HepG2 (cell line): ENCODE data around the gene GLIS2. TPM values are rescaled to one million over a fixed set of nuclear protein-coding genes. Genes with fewer than 3 reads are reported as not detected.

Source experiments
- ATAC-seq: fragments of 200-7000 bp; cut with Tn5 transposase; 3 replicates; pipeline ENCODE4 v1.9.1; 2020; ENCODE audit warnings: mild to moderate bottlenecking, moderate library complexity
- BruUV-seq: library from RNA; stranded (reverse); fragments of 400-500 nt; replicated peaks from 2 replicates; lab custom pipeline; 2021; lab: Mats Ljungman, UMichigan
- CTCF ChIA-PET: fragments of 300-600 bp; formaldehyde crosslinking; extraction: SDS; loops from one replicate; lab custom pipeline; 2021; ENCODE audit warnings: low total read pairs, inconsistent platforms, low intra/inter-chr PET ratio; lab: Yijun Ruan, JAX
- POLR2A ChIA-PET: fragments of 350-600 bp; sonication (Branson Sonifier 250); formaldehyde crosslinking; loops from one replicate; lab custom pipeline; 2020; ENCODE audit warnings: antibody characterized with exemption, inconsistent platforms; lab: Yijun Ruan, JAX
- DNase-seq: peaks from one replicate; pipeline ENCODE4 v3.0.0-alpha.2; 2015; ENCODE audit warnings: low spot score
- FAIRE-seq: peaks from 3 replicates; lab custom pipeline; 2011; peaks lifted over from hg19 to GRCh38; lab: Jason Lieb, UNC
- H2AFZ ChIP-seq: one replicate; pipeline ENCODE4 v1.6.1; 2011; ENCODE audit warnings: low read length, inconsistent platforms
- H3K27ac ChIP-seq: fragments of 300-600 bp; 3 replicates; pipeline ENCODE4 v1.8.0; 2011; ENCODE audit warnings: mixed run types, mild to moderate bottlenecking, mixed read lengths, low read length, inconsistent platforms; ENCODE audit not compliant: insufficient read depth; ENCODE audit errors: extremely low read length
- H3K27me3 ChIP-seq, 2 experiments: fragments of 200-600 bp in 1 of 2; 2 replicates in 1 of 2; 3 replicates in 1 of 2; pipeline versions ENCODE4 v1.6.0 to v1.8.0; 2011; ENCODE audit warnings: low read length in 2 of 2, mild to moderate bottlenecking in 2 of 2, moderate library complexity in 2 of 2, inconsistent platforms in 1 of 2; ENCODE audit not compliant: insufficient read depth in 2 of 2, control insufficient read depth in 1 of 2
- H3K36me3 ChIP-seq, 2 experiments: fragments of 200-600 bp in 1 of 2; replicated peaks in 1 of 2; 2 replicates in 1 of 2; 3 replicates in 1 of 2; pipeline versions ENCODE4 v1.5.1 to v1.8.0; 2011; ENCODE audit warnings: low read length in 2 of 2, inconsistent platforms in 1 of 2; ENCODE audit not compliant: insufficient read depth in 2 of 2, control insufficient read depth in 1 of 2
- H3K4me1 ChIP-seq: 2 replicates; pipeline ENCODE4 v1.5.1; 2012; ENCODE audit warnings: low read length, inconsistent platforms; ENCODE audit not compliant: insufficient read depth
- H3K4me2 ChIP-seq: 2 replicates; pipeline ENCODE4 v1.6.0; 2011; ENCODE audit warnings: low read depth, low read length, inconsistent platforms
- H3K4me3 ChIP-seq, 3 experiments: fragments of 200-600 bp in 1 of 3; sonication (generic), shearing (Covaris generic) in 1 of 3; replicated peaks in 1 of 3; 2 replicates each; pipeline ENCODE4 v1.5.1; 2011 to 2016; ENCODE audit warnings: low read length in 3 of 3, inconsistent platforms in 2 of 3, low read depth in 2 of 3, mild to moderate bottlenecking in 2 of 3, control low read depth in 1 of 3, mixed read lengths in 1 of 3; ENCODE audit not compliant: insufficient read depth in 1 of 3
- H3K79me2 ChIP-seq: one replicate; pipeline ENCODE4 v1.6.1; 2011; ENCODE audit warnings: low read length, inconsistent platforms; ENCODE audit not compliant: insufficient read depth
- H3K9ac ChIP-seq: 2 replicates; pipeline ENCODE4 v1.6.0; 2011; ENCODE audit warnings: mild to moderate bottlenecking, low read depth, low read length, inconsistent platforms; ENCODE audit not compliant: insufficient read depth
- H3K9me3 ChIP-seq: 2 replicates; pipeline ENCODE4 v1.5.1; 2012; ENCODE audit warnings: mild to moderate bottlenecking, low read length
- H4K20me1 ChIP-seq: 2 replicates; pipeline ENCODE4 v1.6.0; 2011; ENCODE audit warnings: inconsistent platforms, mild to moderate bottlenecking, low read length, moderate library complexity; ENCODE audit not compliant: insufficient read depth
- DMTF1 ChIP-seq: sonication (generic); formaldehyde crosslinking; IDR thresholded peaks from 2 replicates; pipeline ENCODE4 v1.4.0; 2020; ENCODE audit warnings: mild to moderate bottlenecking, missing genetic modification reagents
- GZF1 ChIP-seq: sonication (generic); formaldehyde crosslinking; IDR thresholded peaks from 2 replicates; pipeline ENCODE4 v1.5.1; 2020; ENCODE audit warnings: mild to moderate bottlenecking, missing genetic modification reagents
- HOXD1 ChIP-seq: sonication (generic); formaldehyde crosslinking; IDR thresholded peaks from 2 replicates; pipeline ENCODE4 v1.5.0; 2020; ENCODE audit warnings: missing genetic modification reagents
- RAD51 ChIP-seq: fragments of 450-650 bp; IDR thresholded peaks from 2 replicates; pipeline ENCODE4 v1.6.1; 2016; ENCODE audit warnings: borderline replicate concordance
- SNAI1 ChIP-seq: sonication (generic); formaldehyde crosslinking; IDR thresholded peaks from 2 replicates; pipeline ENCODE4 v1.5.0; 2020; ENCODE audit warnings: mild to moderate bottlenecking, missing genetic modification reagents, borderline replicate concordance
- ZBTB33 ChIP-seq: sonication (generic); formaldehyde crosslinking; IDR thresholded peaks from 2 replicates; pipeline ENCODE4 v1.4.0; 2020; ENCODE audit warnings: missing genetic modification reagents
- WGBS: methylation state at CpG from one replicate; pipeline ENCODE4 v1.1.6; 2017; ENCODE audit warnings: low lambda C conversion rate; 5-methylcytosine and 5-hydroxymethylcytosine counted together
- in situ Hi-C: cut with HindIII; loops from 2 replicates; pipeline ENCODE4 v1.10.0; 2017; ENCODE audit warnings: low pct_unique_long_range_greater_than_20kb; ENCODE audit not compliant: extremely low pct_ligation_motif_present
- intact Hi-C: fragments of 100-400 bp; cut with micrococcal nuclease; formaldehyde crosslinking; loops from one replicate; pipeline ENCODE4 v1.10.0; 2022; ENCODE audit not compliant: unreplicated experiment
- polyA plus RNA-seq, 8 experiments: library from polyadenylated mRNA; depleted of rRNA in 3 of 8; stranded (reverse) in 7 of 8; unstranded in 1 of 8; fragments of >200 nt; fragmentation: Illumina TruSeq in 4 of 8; extraction: Trizol in 4 of 8; gene quantifications; 2 replicates each; pipeline versions ENCODE4 v1.2.1 to v1.2.3, GENCODE V29; 2011 to 2016; ENCODE audit warnings: low read depth in 4 of 8, missing spikeins in 1 of 8, mixed read lengths in 1 of 8; ENCODE audit not compliant: insufficient read depth in 1 of 8
- total RNA-seq, 5 experiments: library from RNA; depleted of rRNA; stranded (reverse); fragments of >200 nt; fragmentation: Illumina TruSeq; extraction: Trizol; gene quantifications; 2 replicates each; pipeline ENCODE4 v1.2.3, GENCODE V29; 2016; ENCODE audit warnings: low read depth in 1 of 5

Gene GLIS2
- total and polyA plus RNA-seq, 2 of the 13 experiments (the other 11 are each of a cell fraction or from before 2014, with no cell fraction given), result 0.28 to 0.29 TPM

- no peak overlapping the region for H3K4me2 ChIP-seq
- no TSS peak for BruUV-seq
- ATAC-seq (no peak), FAIRE-seq (no peak), DNase-seq (no peak)
- no peak overlapping the region for H3K4me3 ChIP-seq
- no peak overlapping the region for H3K27ac ChIP-seq
- peaks cover 5% of the 10 kb centered on the region for H3K79me2 ChIP-seq
- CTCF ChIA-PET, result no interaction called here
- no peaks in the 10 kb centered on the region for H3K9me3 ChIP-seq
- 69% methylated on average over 10 of the region's 13 CpGs for WGBS
- no peaks in the 10 kb centered on the region for H4K20me1 ChIP-seq
- POLR2A ChIA-PET, result interaction anchor here (1.2 kb wide), 1 partner anchor 9 kb away, joined by 3 read pairs; no protein-coding TSS in a partner anchor
- no peaks in the 10 kb centered on the region for H3K36me3 ChIP-seq
- TF ChIP-seq RAD51, result peak; percentile 42; the same call in 1 of the 2 replicates
- TF ChIP-seq SNAI1 (CRISPR knock-in tag), result no peak
- H3K9ac ChIP-seq, result no peak overlapping the region
- no peak overlapping the region for H2AFZ ChIP-seq
- H3K4me1 ChIP-seq, result peaks cover 26% of the 10 kb centered on the region
- in situ Hi-C loops (no loop called here), intact Hi-C loops (no loop called here)
- H3K27me3 ChIP-seq, result peaks cover 0 to 9% of the 10 kb centered on the region in 2 experiments; a peak in 2 of 5 replicates
Observed at GRCh38 chr16:4303973-4304372, 11.9 kb upstream of the GLIS2 start.

GRCh38 chr16:4306470-4307214, 9.2 kb upstream of the GLIS2 start:
- Histone ChIP-seq H3K27ac (peak overlapping the region; percentile 42), H3K4me2 (peak overlapping the region; percentile 69), H4K20me1 (no peaks in the 10 kb centered on the region), H3K27me3 (peaks cover 0 to 9% of the 10 kb centered on the region in 2 experiments; a peak in 2 of 5 replicates), H2AFZ (no peak overlapping the region), H3K9ac (peak overlapping the region; percentile 57), H3K79me2 (peaks cover 5% of the 10 kb centered on the region), H3K4me1 (peaks cover 39% of the 10 kb centered on the region), H3K4me3 (peak overlapping the region; percentile 62 to 73 (median 65)), H3K9me3 (no peaks in the 10 kb centered on the region), H3K36me3 (no peaks in the 10 kb centered on the region)
- TSS peak; percentile 90 for BruUV-seq
- DNase-seq (no peak), ATAC-seq (no peak), FAIRE-seq (no peak)
- WGBS, result 42% methylated on average over 11 of the region's 16 CpGs
- no peak for TF ChIP-seq DMTF1 (CRISPR knock-in tag)
- TF ChIP-seq ZBTB33 (CRISPR knock-in tag), result peak; percentile 74
- TF ChIP-seq GZF1 (CRISPR knock-in tag), result no peak
- TF ChIP-seq HOXD1 (CRISPR knock-in tag), result no peak
- CTCF ChIA-PET, result no interaction called here
- in situ Hi-C loops (no loop called here), intact Hi-C loops (loop anchor here (5.0 kb wide), 1 partner anchor 34 kb away; the partner anchor contains the start of gene TFAP4)
- POLR2A ChIA-PET, result interaction anchor here (1.4 to 1.7 kb wide), 3 partner anchors 17 to 33 kb away, joined by 4 to 5 read pairs (median 5); partner anchors contain the start of gene TFAP4
